ENCODE results near the gene LRRC74B.
"Not testable (repeated sequence)": the region's sequence is repeated elsewhere in the genome, so short reads cannot be mapped to it uniquely, and the experiment has no call there.

Gene LRRC74B

DNA sequence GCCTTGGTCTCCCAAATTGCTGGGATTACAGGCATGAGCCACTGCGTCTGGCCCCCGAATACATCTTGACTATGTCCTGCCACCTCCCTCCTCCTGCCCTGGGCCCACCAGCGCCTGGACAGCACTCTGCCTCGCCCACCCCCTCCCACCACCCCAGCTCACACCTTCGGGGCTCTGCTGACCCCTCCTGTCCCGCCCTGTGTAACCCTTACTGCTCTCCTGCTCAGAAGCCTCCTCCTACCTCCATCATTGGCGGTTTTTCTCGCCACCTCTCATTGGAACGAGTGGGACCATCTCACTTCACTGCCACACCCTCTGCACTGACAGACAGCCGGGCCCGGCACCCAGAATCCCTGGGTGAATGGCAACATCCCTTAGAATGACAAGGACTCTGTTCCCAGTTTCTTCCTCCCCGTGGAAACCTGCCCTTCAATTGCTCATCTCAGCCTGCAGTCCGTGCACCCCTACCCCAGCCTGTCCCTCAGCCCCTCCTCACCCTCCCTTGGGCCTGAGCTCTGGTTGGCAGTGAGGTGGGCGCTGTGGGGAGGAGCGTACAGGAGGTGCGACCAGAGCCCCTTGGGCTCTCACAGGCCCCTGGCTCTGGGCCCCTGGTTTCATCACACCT, 32.2 kb downstream of the LRRC74B start:
- DNase-seq: no peak

DNA sequence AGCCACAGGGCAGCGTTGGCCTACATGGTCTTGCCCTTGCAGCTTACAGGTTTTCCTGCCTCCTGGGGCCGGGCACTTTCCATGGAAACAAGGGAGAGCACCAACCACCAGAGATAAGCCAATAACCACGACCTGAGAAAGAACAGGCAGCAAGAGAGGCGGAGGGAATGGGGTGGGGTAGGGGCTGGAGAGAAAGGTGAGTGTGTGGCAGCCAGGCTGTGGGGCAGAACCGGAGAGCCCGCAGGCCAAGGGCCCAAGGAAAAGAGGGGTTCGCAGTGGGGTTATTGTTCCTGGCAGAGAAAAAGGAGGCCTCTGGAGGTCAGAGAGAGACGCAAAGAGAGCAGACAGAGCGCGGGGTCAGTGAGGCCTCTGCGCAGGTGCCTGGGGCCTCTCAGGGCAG, 33.2 kb downstream of the LRRC74B start:
- no peak for DNase-seq

GRCh38 chr22:21079493-21079892, 33.7 kb downstream of the LRRC74B start:
- DNase-seq: no peak

DNA sequence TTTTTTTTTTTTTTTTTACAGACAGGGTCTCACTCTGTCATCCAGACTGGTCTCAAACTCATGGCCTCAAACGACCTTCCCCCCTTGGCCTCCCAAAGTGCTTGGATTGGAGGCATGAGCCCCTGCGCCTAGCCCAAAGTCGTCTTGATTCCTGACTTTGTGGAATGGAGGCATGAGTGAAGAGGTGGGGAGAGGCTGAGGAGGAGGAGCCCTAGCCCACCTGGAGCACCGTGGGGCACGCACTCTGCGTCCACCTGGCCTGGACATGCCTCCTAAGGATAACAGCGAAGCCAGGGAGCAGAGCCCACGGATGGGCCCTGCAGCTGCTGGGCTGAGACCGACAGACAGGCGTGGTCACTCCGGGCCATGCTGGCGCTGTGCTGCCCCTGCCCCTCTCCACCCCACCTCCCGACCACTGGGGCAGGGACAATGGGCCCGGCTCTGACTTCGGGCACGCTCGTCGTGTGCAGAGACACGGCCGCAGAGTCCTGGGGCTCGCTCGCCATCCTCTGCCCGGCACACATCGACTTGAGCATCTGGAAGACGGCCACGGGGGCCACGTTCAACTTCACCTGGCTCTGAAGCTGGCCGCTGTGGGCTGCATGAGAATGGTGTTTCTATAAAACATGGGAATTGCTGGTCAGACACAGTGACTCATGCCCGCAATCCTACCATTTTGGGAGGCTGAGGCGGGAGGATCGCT, 34.8 kb downstream of the LRRC74B start:
- DNase-seq: no peak

- no peak for DNase-seq
Observed at GRCh38 chr22:21082248-21082647, 36.5 kb downstream of the LRRC74B start.

GRCh38 chr22:21087119-21087518, 41.4 kb downstream of the LRRC74B start:
- no peak for DNase-seq

GRCh38 chr22:21087926-21088325, 42.2 kb downstream of the LRRC74B start:
- DNase-seq: not testable (repeated sequence)

DNA sequence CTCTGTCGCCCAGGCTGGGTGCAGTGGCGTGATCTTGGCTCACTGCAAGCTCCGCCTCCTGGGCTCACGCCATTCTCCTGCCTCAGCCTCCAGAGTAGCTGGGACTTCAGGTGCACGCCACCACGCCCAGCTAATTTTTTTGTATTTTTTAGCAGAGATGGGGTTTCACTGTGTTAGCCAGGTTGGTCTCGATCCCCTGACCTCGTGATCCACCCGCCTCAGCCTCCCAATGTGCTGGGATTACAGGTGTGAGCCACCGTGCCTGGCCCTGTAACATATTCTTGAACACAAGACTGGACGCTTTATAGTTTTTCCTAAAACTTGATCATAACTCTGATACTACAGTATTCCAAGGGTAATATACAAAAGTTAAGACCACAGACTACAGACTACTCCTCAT, 45.5 kb downstream of the LRRC74B start:
- DNase-seq: not testable (repeated sequence)

DNA sequence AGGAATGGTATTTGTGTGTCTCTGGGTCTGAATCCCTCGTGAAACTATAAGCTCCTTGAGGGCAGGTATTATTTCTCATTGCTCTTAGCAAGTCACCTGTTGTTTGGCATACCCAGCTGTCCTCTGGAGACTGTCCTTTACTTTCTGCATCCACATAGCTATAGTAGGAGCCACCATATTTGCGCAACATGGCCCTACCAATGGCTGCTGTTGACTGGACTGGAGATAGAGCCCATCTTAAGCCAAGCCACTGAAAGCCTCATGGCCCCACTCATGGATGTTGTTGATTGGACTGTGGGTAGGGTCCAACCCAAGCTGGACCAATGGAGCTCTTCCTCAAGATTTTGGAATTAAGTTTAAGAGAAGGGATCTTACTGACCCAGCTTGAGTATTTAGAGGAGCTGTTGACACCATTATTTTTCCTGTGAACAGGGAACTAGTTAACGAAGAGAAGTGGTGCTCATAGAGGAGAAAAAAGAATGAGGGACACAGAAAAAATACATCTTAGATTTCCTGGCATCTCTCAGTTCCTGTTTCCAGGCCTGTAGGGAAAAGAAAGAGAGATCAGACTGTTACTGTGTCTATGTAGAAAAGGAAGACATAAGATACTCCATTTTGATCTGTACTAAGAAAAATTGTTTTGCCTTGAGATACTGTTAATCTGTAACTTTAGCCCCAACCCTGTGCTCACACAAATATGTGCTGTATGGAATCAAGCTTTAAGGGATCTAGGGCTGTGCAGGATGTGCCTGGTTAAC, 47.2 kb downstream of the LRRC74B start:
- no peak for DNase-seq

GRCh38 chr22:21093555-21094137, 47.9 kb downstream of the LRRC74B start:
- not testable (repeated sequence) for DNase-seq

DNA sequence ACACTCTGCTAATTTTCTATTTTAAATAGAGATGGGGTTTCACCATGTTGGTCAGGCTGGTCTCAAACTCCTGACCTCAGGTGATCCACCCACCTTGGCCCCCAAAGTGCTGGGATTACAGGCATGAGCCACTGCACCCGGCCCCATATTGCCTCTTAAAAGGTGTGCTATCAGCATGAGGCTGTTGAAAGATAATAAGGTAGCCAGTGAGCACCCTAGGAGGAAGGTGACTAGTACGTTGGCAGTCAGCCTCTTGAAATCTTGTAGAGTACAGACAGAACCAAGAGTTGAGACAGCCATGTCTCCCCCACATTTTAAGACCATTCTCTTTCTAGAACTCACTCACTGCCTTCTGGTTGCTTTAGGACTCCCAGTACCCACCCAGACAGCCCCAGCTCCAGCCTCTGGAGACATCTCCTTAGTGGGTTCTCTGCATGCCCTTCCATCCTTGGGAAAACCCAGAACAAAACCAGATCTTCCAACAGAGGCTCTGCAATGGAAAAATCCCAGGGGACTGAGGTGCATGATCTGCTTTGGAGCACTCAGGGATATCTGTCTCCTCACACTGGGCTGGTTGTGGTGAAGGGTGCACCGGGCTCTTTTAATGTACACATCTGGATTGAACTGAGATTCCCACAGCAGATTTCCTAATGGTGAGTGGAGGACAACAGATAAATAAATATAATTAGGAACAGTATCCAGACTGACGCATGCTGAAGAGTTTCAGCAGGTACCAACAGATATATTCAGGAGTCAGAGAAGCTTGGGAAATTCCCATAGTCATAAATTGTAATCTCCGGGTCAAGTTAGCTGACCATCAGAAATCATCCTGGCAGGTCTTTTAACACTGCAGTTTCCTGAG, 49.4 kb downstream of the LRRC74B start:
- DNase-seq: no peak

DNA sequence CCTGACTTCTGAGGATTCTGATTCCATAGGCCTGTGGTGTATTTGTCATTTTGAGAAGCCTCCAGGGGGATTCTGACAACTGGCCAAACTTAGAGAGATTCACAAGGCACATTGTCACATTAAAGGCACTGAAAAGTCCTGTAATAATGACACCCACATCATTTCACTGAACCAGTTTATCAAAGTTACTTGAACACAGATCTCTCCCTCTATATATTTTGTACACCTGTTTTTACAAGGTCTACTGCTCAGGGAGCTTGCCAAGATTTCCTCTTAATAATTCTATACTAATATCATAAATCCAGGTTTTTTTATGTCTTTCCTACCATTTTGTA, 50.0 kb downstream of the LRRC74B start:
- DNase-seq: no peak

- DNase-seq: not testable (repeated sequence)
Observed at GRCh38 chr22:21096878-21097277, 51.1 kb downstream of the LRRC74B start.

- no peak for DNase-seq
Observed at GRCh38 chr22:21098099-21098671, 52.4 kb downstream of the LRRC74B start.

DNA sequence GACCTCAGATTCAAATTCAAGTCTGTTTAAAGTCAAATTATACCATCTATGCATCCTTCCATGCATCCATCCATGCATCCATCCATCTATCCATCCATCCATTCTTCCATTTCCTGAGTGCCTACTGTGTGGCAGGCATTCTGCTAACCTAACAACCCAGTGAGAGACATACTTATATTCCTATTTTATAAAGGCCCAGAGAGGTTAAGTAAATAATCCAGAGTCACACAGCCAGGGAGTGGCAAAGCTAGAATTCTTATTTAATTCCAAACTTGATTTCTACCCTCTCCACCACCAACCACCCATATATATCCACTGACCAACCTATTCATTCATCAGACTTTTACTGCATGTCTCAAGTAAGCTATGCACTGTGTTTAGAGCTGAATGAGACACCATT, 53.8 kb downstream of the LRRC74B start:
- no peak for DNase-seq

GRCh38 chr22:21100149-21101032, 54.6 kb downstream of the LRRC74B start:
- no peak for DNase-seq

- no peak for DNase-seq
Observed at GRCh38 chr22:21101877-21102638, 56.3 kb downstream of the LRRC74B start.

DNA sequence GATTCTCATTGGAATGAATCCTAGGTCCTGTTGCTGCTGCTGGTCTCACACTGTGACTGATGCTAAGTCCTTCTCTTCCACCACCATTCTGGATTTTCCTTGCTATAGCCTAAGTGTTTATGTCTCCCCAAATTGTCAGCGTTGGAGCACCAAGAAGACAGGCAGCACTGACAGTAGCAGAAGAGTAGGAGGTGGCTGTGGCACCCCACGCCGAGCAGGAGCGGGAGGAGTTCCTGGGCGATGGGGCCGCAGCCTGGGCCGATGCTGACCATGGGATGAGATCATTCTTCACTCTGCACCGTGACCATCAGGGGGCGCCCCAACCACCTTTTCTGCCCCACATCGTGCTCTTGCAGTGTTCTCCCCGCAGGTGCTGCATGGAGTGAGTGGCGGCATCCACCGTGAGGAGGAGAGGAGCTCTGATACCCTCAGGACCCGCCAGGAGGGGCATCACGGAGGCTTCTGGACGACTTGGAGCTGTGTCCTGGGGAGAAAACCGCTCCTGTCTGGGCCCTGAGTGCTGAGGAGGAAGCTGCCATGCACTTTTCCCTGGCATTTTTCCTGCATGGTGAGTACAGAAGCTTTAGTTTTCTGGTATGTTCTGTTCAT, 57.0 kb downstream of the LRRC74B start:
- DNase-seq: peak in 5 of 6 experiments; percentile 41 to 65 (median 58)

DNA sequence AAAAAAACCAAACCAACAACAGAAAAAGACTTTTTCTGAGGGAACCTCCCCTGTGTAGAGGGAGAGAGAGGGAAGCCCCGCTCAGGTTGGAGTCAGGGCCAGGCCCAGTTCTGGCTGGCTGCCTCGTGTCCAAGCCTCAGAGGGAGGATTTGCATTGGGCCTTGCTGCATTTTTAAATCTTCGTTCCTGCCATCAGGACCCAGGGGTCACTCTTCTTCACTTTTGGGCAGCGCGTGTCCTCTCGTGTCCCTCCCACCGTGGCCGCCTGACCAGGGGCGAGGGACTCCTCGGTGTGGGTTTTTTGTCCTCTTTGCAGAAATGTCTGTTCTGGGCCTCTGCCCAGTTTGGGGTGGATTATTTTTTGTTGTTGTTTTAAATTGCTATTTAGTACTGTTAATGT, 57.9 kb downstream of the LRRC74B start:
- no peak for DNase-seq

DNA sequence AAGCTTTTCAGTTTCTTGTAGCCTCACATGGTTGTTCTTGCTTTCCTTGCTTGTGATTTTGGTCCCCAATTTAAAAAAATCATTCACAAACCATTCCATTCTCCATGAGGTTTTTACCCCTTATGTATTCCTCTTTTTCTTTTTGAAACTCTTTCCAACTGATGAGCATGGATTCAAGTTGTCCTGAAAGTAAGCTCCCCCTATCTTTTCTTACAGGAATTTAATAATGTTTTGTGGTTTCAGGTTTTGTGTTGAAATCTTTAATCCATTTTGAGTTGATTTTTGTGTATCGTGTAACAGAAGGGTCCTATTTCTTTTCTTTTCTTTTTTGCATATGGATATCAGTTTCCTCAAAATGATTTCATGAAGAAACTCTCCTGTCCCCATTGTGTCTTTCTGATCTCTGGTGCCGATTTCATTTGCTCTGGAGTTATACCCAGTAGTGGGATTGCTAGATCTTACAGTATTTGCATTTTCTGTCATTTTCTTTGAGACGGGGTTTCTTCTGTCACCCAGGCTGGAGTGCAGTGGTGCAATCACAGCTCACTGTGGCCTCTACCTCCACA, 58.5 kb downstream of the LRRC74B start:
- no peak for DNase-seq
